Measurements from ENCODE around the gene FAF1. TPM values are rescaled to one million over a fixed set of nuclear protein-coding genes. Genes with fewer than 3 reads are reported as not detected.
A peak's percentile ranks its signal among the peaks of the same experiment; 100 is the strongest.

Gene FAF1
- total RNA-seq, 1 experiment from 2014 or later = 109 TPM

DNA sequence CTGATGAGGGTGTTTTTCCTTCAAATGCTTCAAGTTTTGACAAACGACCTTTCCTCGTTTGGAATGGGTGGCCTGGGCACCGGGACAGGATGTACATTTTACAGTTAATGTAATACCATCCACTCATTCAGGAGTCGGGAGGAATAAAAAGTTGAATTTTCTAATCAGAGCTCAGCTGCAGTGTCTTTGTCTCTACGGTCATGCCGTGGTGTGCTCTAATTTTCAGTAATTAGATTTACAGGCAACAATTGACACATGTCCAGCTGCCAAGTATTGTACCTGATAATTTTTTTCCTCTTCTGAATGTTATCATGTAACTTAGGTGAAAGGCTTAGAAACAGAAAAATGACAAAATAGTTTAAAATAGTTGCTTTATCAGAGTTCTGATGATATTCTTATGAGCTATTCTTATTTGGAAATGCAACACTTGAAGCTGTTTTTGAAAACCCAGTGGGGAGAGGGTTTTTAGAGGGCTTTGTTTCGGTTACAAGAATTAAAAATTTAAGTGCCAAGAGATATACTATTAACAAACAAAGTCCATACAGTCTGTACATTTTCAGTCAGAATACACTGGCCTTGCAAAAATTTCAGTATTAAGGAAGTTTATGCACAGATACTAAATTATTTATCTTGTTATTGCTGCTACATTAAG is 11.0 kb upstream of the FAF1 start:
- ChIA-PET CTCF (interaction anchor here (0.8 kb wide), 1 partner anchor 11 kb away, joined by 3 read pairs; the partner anchor contains the start of gene FAF1), POLR2A (ENCODE audit: low non-redundant PET) (no interaction called here)
- no peaks in the 10 kb centered on the region for H3K9me3 ChIP-seq (ENCODE audit: low read depth, low read length, poor library complexity, severe bottlenecking)
- H3K36me3 ChIP-seq (ENCODE audit: insufficient read depth, low read length, poor library complexity, severe bottlenecking) = peaks cover 19% of the 10 kb centered on the region
- H3K27ac ChIP-seq (ENCODE audit: low read depth, low read length, poor library complexity, severe bottlenecking) = peak overlapping the region; percentile 97
- no peaks in the 10 kb centered on the region for H3K27me3 ChIP-seq (replicated peaks; ENCODE audit: insufficient read depth, low read depth, low read length, poor library complexity)
- intact Hi-C loops (cut with micrococcal nuclease; ENCODE audit: unreplicated experiment) = no loop called here
- H3K4me3 ChIP-seq (ENCODE audit: low read depth, low read length, poor library complexity, severe bottlenecking) = peak overlapping the region; percentile 92
- H3K4me1 ChIP-seq (ENCODE audit: insufficient read depth, low read length, poor library complexity, severe bottlenecking) = peaks cover 44% of the 10 kb centered on the region
- TF ChIP-seq, protein P1, sequence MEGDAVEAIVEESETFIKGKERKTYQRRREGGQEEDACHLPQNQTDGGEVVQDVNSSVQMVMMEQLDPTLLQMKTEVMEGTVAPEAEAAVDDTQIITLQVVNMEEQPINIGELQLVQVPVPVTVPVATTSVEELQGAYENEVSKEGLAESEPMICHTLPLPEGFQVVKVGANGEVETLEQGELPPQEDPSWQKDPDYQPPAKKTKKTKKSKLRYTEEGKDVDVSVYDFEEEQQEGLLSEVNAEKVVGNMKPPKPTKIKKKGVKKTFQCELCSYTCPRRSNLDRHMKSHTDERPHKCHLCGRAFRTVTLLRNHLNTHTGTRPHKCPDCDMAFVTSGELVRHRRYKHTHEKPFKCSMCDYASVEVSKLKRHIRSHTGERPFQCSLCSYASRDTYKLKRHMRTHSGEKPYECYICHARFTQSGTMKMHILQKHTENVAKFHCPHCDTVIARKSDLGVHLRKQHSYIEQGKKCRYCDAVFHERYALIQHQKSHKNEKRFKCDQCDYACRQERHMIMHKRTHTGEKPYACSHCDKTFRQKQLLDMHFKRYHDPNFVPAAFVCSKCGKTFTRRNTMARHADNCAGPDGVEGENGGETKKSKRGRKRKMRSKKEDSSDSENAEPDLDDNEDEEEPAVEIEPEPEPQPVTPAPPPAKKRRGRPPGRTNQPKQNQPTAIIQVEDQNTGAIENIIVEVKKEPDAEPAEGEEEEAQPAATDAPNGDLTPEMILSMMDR (conservative IDR thresholded peaks at IDR 0.05; ENCODE audit: low read depth, low read length) = no peak
- no TSS peak for BruUV-seq (replicated peaks)
- DNase-seq (ENCODE audit: low spot score) = no peak

DNA sequence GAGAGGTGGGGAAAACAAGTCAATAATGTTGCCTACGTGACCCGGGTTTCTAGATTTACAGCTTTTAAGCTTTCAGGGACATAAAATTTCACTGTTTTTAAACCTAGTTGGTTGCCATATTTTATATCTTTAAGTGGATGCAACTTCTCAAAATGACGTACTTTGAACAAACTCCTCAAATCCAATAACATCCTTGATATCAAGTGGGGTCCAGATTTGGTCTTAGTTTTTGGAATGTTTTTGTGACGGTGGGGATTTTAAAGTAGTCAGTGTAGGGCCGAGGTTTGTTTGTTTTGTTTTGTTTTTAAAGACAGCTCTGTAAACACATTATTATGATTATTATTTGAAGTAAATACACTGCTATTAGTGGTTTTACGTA is 10.4 kb upstream of the FAF1 start:
- Histone ChIP-seq H3K36me3 (ENCODE audit: insufficient read depth, low read length, poor library complexity, severe bottlenecking) (peaks cover 19% of the 10 kb centered on the region), H3K27ac (ENCODE audit: low read depth, low read length, poor library complexity, severe bottlenecking) (peak overlapping the region; percentile 97), H3K9me3 (ENCODE audit: low read depth, low read length, poor library complexity, severe bottlenecking) (no peaks in the 10 kb centered on the region), H3K27me3 (replicated peaks; ENCODE audit: insufficient read depth, low read depth, low read length, poor library complexity) (no peaks in the 10 kb centered on the region), H3K4me3 (ENCODE audit: low read depth, low read length, poor library complexity, severe bottlenecking) (peak overlapping the region; percentile 92), H3K4me1 (ENCODE audit: insufficient read depth, low read length, poor library complexity, severe bottlenecking) (peaks cover 38% of the 10 kb centered on the region)
- no peak for TF ChIP-seq EZH2 (IDR thresholded peaks at IDR 0.05; ENCODE audit: borderline replicate concordance, low read depth, low read length, poor library complexity, severe bottlenecking)
- TF ChIP-seq, protein P1 (conservative IDR thresholded peaks at IDR 0.05; ENCODE audit: low read depth, low read length) = no peak
- intact Hi-C loops (cut with micrococcal nuclease; ENCODE audit: unreplicated experiment) = no loop called here
- no peak for DNase-seq (ENCODE audit: low spot score)
- ChIA-PET CTCF (no interaction called here), POLR2A (ENCODE audit: low non-redundant PET) (interaction anchor here (0.6 to 0.9 kb wide), 2 partner anchors 10 to 650 kb away, joined by 4 to 5 read pairs; partner anchors contain the start of gene FAF1)
- TSS peak; percentile 65 for BruUV-seq (replicated peaks)

DNA sequence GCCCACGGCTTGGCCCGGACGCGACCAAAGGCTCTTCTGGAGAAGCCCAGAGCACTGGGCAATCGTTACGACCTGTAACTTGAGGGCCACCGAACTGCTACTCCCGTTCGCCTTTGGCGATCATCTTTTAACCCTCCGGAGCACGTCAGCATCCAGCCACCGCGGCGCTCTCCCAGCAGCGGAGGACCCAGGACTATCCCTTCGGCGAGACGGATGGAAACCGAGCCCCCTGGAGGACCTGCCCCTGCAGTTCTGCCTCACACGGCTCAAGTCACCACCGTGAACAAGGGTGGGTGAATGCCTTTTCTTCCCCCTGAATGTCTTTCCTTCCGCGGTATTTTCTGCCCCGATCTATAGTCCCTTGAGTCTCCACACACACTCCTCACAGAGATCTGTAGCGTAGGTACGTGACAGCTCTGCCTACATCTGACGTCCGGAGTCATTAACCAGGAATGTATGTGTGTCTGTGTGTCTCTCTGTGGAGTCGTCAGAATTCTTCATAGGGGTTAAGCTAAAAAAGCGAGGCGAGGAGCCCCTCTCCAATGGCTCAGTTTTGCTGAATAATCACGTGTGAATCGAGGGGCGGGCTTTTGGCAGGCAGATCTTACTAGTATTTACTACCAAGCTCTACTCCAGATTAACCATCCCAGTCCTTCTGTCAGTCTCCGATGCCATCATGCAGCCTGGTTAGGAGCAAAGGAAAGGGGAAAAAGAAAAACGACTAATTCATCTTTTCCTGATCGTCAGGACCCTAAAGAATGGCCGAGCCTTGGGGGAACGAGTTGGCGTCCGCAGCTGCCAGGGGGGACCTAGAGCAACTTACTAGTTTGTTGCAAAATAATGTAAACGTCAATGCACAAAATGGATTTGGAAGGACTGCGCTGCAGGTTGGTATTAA is 9.8 kb upstream of the FAF1 start, which contains the start of gene CDKN2C:
Gene CDKN2C, plus strand, starts transcription at position 635 of the 898 bp plus-strand sequence. Its CDS starts 124 bp downstream, at position 759.
- peak; percentile 94 for DNase-seq (ENCODE audit: low spot score)
- TF ChIP-seq, protein P1 (conservative IDR thresholded peaks at IDR 0.05; ENCODE audit: low read depth, low read length) = 0 out of 2 replicates have a peak, but pooled peaks have one; percentile 16
- TF ChIP-seq EZH2 (IDR thresholded peaks at IDR 0.05; ENCODE audit: borderline replicate concordance, low read depth, low read length, poor library complexity, severe bottlenecking) = no peak
- H3K36me3 ChIP-seq (ENCODE audit: insufficient read depth, low read length, poor library complexity, severe bottlenecking) = peaks cover 17% of the 10 kb centered on the region
- intact Hi-C loops (cut with micrococcal nuclease; ENCODE audit: unreplicated experiment) = loop anchor here (5.0 kb wide), 1 partner anchor 98 kb away; no protein-coding TSS in a partner anchor
- H3K27me3 ChIP-seq (replicated peaks; ENCODE audit: insufficient read depth, low read depth, low read length, poor library complexity) = no peaks in the 10 kb centered on the region
- TSS peak; percentile 66 for BruUV-seq (replicated peaks)
- ChIA-PET CTCF (interaction anchor here (0.8 kb wide), 1 partner anchor 9 kb away, joined by 3 read pairs; the partner anchor contains the start of gene FAF1), POLR2A (ENCODE audit: low non-redundant PET) (interaction anchor here (0.6 to 0.9 kb wide), 3 partner anchors 10 to 1583 kb away, joined by 3 to 5 read pairs (median 4); partner anchors contain the start of genes FAF1 and TUT4)
- H3K27ac ChIP-seq (ENCODE audit: low read depth, low read length, poor library complexity, severe bottlenecking) = peak within 1 kb of the TSS; percentile 97
- H3K4me1 ChIP-seq (ENCODE audit: insufficient read depth, low read length, poor library complexity, severe bottlenecking) = peaks cover 32% of the 10 kb centered on the region
- no peaks in the 10 kb centered on the region for H3K9me3 ChIP-seq (ENCODE audit: low read depth, low read length, poor library complexity, severe bottlenecking)
- H3K4me3 ChIP-seq (ENCODE audit: low read depth, low read length, poor library complexity, severe bottlenecking) = peak within 1 kb of the TSS; percentile 92
